GM18499 (cell line): ENCODE data around the gene ZNF227.
"Not testable (repeated sequence)": the region's sequence is repeated elsewhere in the genome, so short reads cannot be mapped to it uniquely, and the experiment has no call there.

ENCODE experiments used
- ATAC-seq: cut with Tn5 transposase; IDR thresholded peaks from one replicate; pipeline ENCODE4 v1.9.1; 2021; ENCODE audit warnings: moderate number of reproducible peaks; ENCODE audit not compliant: insufficient read depth, unreplicated experiment

Gene ZNF227

DNA sequence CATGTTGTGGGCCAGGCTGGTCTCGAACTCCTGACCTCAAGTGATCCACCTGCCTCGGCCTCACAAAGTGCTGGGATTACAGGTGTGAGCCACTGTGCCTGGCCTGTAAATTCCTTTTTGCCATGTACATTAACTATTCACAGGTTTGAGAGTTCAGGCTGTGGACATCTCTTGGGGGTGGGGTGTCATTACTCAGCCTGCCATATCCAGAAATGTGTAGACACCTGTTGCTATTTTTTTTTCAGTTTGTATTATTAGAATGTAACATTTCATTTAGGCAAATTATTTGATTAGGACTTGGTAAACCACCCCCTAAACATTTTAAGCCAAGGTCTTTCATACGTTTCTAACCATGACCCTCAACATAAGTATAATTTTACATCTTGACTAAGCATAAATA is 20.5 kb downstream of the ZNF227 start:
- no peak for ATAC-seq

DNA sequence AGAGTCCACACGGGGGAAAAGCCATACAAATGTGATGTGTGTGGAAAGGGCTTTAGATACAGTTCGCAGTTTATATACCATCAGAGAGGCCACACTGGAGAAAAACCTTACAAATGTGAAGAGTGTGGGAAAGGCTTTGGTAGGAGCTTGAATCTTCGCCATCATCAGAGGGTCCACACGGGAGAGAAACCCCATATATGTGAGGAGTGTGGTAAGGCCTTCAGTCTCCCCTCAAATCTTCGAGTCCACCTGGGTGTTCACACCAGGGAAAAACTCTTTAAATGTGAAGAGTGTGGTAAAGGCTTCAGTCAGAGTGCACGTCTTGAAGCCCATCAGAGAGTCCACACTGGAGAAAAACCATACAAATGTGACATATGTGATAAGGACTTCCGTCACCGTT is 24.1 kb downstream of the ZNF227 start:
- ATAC-seq = no peak

GRCh38 chr19:44252332-44252731 is 40.0 kb downstream of the ZNF227 start:
- ATAC-seq = not testable (repeated sequence)

GRCh38 chr19:44253392-44253791 is 41.1 kb downstream of the ZNF227 start:
- not testable (repeated sequence) for ATAC-seq

- ATAC-seq = no peak
These were observed 42.2 kb downstream of the ZNF227 start for GRCh38 chr19:44254496-44254895.

DNA sequence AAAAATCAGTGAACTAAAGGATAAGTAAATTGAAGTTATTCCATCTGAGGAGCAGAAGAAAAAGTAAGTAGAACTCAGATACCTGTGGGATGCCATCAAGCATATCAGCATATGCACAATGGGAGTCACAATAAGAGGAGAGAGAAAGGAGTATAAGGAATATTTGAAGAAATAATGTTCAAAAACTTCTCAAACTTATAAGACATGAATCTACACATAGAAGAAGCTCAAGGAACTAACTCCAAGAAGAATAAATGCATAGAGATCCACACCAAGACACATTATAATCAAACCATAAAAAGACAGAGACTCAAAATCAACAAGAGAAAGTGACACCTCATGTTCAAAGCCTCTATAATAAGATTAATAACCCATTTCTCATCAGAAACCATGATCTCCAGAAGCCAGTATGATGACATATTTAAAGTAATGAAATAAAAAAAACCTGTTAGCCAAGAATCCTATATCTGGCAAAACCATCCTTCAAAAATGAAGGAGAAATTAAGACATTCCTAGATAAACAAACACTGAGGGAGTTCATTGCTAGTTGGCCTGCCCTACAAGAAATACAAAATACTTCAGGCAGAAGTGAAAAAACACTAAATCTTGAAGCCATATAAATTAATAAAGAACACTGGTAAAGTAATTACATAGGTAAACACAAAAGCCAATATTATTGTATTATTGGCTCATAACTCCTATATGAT is 43.5 kb downstream of the ZNF227 start:
- ATAC-seq = no peak

DNA sequence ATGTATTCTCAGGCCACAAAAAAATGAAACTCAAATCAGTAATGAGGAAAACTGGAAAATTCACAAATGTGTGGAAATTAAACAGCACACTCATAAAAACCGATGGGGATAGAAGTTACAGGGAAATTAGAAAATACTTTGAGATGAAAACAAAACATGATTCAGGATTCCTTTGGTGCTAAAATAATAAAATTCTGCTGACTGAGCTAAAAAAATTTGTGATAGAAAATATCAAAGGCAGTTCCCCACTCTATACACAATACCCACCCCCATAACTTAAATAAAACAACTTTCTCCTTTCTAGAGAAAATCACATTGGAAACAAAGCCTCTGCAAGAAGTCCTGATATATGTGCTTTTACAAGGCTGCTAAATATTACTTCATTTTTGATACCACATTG is 45.8 kb downstream of the ZNF227 start:
- no peak for ATAC-seq

- no peak for ATAC-seq
These were observed 46.6 kb downstream of the ZNF227 start for GRCh38 chr19:44258835-44259413.

DNA sequence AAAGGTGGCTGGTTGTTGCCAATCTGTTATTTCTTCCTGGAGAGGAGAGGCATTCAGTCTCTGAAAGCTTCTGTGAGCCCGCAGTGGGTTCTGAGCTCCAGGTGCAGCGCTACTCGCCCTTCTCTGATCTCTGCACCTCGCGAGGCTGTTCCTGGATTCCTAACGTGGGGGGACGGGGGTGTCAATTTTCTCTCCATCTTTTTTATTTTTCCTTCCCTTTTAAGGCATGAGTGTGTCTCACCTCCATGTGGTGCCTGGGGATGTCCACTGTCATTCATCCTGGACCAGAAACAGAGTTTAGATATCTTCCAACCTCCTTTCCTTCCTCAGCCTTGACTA is 48.0 kb downstream of the ZNF227 start:
- ATAC-seq = no peak

DNA sequence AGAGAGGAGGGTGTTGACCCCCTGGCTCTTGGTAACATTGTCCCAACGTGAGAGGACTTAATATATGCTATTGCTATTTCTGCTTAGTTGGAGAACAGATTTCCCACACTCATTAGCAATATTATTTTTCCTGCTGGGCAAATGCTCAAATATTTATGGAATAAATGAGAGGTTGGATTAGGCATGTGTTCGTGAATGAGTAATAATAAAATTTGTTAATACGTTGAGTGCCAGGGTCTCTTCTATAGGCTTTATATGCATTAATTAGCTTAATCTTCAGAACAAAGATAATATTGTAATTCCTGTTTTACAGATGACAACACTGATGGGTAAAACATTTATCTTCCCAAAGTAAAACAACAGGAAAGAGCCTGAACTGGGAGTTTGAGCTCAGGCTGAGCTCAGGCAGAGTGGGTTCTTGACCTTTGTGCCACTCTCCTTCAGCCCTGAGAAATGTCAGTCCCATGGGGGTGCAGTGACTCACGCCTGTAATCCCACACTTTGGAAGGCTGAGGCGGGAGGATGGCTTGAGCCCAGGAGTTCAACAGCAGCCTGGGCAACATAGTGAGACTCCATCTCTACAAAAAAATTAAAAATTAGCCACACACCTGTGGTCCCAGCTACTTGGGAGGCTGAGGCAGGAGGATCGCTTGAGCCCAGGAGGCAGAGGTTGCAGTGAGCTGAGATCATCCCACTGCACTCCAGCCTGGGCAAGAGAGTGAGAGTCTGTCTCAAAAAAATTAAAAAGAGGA is 48.5 kb downstream of the ZNF227 start:
- ATAC-seq = no peak

GRCh38 chr19:44277331-44277730 is 65.0 kb downstream of the ZNF227 start:
- ATAC-seq = no peak

DNA sequence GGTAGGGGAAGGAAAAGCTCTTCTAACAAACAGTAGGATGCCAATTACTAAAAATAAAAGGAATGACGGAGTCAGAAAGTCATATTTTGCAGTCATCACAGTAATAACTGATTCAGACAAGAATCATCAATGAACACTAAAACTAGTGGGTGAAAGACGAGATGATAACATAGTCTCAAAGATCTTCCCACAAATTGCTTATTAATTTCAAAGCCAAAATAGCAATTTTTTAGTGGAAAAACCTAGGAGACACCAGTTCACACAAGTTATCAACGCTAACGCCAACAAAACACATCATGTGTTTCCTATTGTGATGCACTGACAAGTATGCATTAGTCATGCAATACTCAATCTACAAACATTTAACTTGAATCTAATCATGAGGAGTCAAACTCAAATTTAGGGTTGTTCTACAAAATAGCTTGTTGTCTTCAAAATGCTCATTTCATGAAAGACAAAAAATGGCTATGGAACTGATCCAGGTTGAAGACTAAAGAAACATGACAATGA is 65.9 kb downstream of the ZNF227 start:
- ATAC-seq = no peak

GRCh38 chr19:44280916-44281315 is 68.6 kb downstream of the ZNF227 start:
- no peak for ATAC-seq

DNA sequence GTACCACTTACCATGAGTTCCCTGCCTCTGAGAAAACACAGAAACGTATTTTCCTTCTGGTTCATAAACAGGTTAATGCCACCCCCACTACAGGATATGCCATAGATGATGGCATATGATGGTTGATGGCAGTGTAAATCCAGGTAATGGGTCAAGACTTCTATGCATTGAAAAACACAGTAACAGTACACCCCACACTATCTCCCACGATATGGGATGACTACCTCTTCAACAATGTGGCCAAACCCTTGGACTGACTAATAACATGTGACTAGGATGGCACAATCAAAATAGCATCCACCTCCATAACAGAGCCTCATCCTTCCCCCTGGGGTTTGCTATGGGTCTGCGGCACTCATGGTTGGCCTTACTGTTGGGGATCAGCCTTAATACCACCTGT is 70.5 kb downstream of the ZNF227 start:
- no peak for ATAC-seq

DNA sequence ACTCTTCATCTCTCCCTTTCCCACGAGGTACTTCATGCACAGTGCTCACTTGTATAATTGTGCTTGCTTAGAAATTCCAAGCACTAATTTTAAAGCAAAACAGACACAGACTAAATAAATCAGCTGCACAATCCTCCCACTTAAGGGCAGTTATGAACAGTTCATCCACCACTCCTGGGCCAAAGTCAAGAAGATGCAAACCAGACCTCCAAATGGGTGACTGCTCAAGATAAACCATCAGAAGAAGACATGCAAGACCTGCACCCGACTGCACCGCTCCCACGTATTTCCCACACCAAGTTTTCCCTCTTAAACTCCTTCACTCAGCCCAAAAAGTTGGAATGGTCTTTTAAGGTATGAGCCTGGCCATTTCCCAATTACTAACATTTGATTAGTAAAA is 72.6 kb downstream of the ZNF227 start:
- ATAC-seq = no peak
